Stimulated activated CD8-positive, alpha-beta memory T cell treated with anti-CD3 and anti-CD28 coated beads, Interleukin-12 subunit alpha, Interleukin-12 subunit beta, amount 100 ng/mL, for 24 hours (primary cell): ENCODE data around the gene FMNL3.

Experiments
- DNase-seq: peaks from one replicate; pipeline ENCODE4 v3.0.0-alpha.2; 2020; ENCODE audit errors: extremely low read depth

Gene FMNL3

GRCh38 chr12:49604856-49605255, 102.3 kb downstream of the FMNL3 start:
- DNase-seq: no peak

GRCh38 chr12:49603721-49604120, 103.5 kb downstream of the FMNL3 start:
- DNase-seq: no peak

- DNase-seq: no peak
Observed at GRCh38 chr12:49599961-49600360, 107.2 kb downstream of the FMNL3 start.

GRCh38 chr12:49598527-49598926, 108.7 kb downstream of the FMNL3 start:
- no peak for DNase-seq

GRCh38 chr12:49588721-49589516, 118.3 kb downstream of the FMNL3 start:
- DNase-seq: no peak

GRCh38 chr12:49588281-49588680, 118.9 kb downstream of the FMNL3 start:
- DNase-seq: no peak

- DNase-seq: no peak
Observed at GRCh38 chr12:49587174-49587908, 119.9 kb downstream of the FMNL3 start.
